ENCODE data around the gene PDXP. TPM values are rescaled to one million over a fixed set of nuclear protein-coding genes. Genes with fewer than 3 reads are reported as not detected.

The PDXP gene
- total RNA-seq, 4 donors from 2014 or later, result 2.3 to 4.1 (median 2.9) TPM

DNA sequence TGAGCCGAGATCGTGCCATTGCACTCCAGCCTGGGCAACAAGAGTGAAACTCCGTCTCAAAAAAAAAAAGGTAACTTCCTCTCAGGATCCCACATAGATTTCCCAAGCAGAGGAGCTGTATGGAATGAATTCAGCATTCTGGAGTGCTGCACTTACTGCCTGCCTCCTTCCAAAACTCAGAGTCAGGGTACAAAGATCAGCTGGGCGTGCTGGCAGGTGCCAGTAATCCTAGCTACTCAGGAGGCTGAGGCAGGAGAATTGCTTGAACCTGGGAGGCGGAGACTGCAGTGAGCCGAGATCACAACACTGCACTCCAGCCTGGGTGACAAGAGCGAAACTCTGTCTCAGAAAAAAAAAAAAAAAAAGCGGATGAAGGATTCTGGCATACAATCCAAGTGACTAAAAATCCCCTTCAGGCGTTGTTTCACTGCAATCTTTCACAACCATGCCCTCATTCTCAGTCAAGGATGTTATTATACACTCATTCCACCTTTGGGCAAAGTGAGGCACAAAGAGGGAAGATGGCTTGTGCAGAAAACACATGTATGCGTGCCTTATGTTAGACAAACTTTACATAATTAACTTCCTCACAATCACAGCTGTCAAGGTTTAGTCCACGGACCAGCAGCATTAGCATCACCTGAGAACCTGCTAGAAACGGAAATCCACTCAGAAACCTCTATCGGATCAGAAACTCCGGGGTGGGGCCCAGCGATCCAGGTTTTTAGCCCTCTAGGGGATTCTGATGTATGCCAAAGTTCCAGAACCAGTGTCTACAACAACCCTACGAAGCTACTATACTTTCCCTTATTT, 26.5 kb downstream of the PDXP start:
- no peaks in the 10 kb centered on the region for H3K27me3 ChIP-seq
- intact Hi-C loops (cut with DNase I), result loop anchor here (5.0 kb wide), 1 partner anchor 43 kb away; no protein-coding TSS in a partner anchor
- H3K4me3 ChIP-seq, result no peak overlapping the region
- H3K4me1 ChIP-seq, result peaks cover 25 to 70% (median 36%) of the 10 kb centered on the region in 3 donors
- H3K27ac ChIP-seq, result peak overlapping the region; percentile 68 to 97 (median 92)
- TF ChIP-seq, protein P1, sequence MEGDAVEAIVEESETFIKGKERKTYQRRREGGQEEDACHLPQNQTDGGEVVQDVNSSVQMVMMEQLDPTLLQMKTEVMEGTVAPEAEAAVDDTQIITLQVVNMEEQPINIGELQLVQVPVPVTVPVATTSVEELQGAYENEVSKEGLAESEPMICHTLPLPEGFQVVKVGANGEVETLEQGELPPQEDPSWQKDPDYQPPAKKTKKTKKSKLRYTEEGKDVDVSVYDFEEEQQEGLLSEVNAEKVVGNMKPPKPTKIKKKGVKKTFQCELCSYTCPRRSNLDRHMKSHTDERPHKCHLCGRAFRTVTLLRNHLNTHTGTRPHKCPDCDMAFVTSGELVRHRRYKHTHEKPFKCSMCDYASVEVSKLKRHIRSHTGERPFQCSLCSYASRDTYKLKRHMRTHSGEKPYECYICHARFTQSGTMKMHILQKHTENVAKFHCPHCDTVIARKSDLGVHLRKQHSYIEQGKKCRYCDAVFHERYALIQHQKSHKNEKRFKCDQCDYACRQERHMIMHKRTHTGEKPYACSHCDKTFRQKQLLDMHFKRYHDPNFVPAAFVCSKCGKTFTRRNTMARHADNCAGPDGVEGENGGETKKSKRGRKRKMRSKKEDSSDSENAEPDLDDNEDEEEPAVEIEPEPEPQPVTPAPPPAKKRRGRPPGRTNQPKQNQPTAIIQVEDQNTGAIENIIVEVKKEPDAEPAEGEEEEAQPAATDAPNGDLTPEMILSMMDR (IDR thresholded peaks at IDR 0.05), result no peak
- no peak for TF ChIP-seq POLR2A (IDR thresholded peaks at IDR 0.05)
- H3K36me3 ChIP-seq, result peaks cover 8 to 23% (median 9%) of the 10 kb centered on the region in 3 donors
- H3K9me3 ChIP-seq, result no peaks in the 10 kb centered on the region
- WGBS, 2 donors, result 26 to 55% methylated on average over 11 to 16 of the region's 16 CpGs
- no peak for DNase-seq

DNA sequence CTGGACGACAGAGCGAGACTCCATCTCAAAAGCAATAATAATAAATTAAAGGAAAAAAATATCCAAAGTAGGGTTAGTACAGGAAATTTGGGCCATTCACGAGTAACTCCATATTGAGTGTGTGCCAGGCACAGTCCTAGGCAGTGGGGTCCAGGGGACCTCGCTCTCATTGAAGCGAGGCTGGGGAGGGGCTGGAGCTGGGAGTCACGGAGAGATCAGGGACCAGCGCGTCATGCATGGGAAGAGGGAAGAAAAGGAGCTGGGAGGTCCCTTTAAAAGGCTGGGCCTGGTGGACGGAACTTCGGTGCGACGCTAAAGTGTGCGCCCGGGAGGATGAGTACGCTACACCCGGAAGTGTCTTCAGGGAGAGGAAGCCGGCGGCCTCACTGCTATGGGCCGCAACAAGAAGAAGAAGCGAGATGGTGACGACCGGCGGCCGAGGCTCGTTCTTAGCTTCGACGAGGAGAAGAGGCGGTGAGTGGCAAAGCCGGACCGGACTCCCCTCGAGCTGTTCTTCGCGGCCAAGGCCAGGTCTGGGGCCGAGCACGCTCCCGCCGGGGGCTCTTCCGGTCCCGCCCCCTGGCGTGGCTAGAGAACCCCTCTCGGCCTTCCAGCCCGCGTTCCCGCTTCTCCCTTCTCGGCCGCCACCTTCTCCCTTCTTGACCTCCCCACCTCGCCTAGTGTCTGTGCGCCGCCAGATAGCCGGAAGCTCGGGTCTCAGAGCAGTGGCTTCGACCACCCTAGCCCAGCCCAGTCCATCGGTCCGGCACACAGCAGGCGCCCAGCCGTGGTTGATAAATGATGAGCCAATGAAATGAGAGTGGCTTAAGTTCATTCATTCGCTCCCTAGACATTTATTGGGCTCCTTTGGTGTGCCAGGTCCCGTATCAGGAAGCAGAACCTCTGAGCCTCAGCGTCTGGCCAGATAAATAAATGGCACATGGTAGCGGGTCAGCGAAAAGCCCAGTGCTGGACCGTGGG, 27.8 kb downstream of the PDXP start, which contains the start of gene NOL12:
Gene NOL12 (plus strand): TSS at position 342 of the 981 bp plus-strand sequence. CDS start 50 bp downstream, at position 392.
- intact Hi-C loops (cut with DNase I), result no loop called here
- no peaks in the 10 kb centered on the region for H3K27me3 ChIP-seq
- peak within 1 kb of the TSS; percentile 70 to 95 (median 86) for H3K4me3 ChIP-seq
- peak in 2 of 4 donors; percentile 52 to 66 for TF ChIP-seq POLR2A (IDR thresholded peaks at IDR 0.05)
- TF ChIP-seq, protein P1 (IDR thresholded peaks at IDR 0.05), result peak in 1 of 6 experiments; percentile 38
- WGBS, 2 donors, result 1 to 2% methylated on average over 34 to 48 of the region's 62 CpGs
- H3K27ac ChIP-seq, result peak within 1 kb of the TSS; percentile 92 to 97 (median 93)
- DNase-seq, result no peak
- peaks cover 30 to 77% (median 40%) of the 10 kb centered on the region in 3 donors for H3K4me1 ChIP-seq
- peaks cover 14 to 36% (median 21%) of the 10 kb centered on the region in 3 donors for H3K36me3 ChIP-seq
- no peaks in the 10 kb centered on the region for H3K9me3 ChIP-seq

- WGBS, 2 donors, result 45 to 65% methylated on average over 5 to 6 of the region's 7 CpGs
- Histone ChIP-seq H3K9me3 (no peaks in the 10 kb centered on the region), H3K27ac (peak overlapping the region; percentile 84 to 93 (median 89)), H3K4me1 (peaks cover 30 to 71% (median 39%) of the 10 kb centered on the region in 3 donors), H3K36me3 (peaks cover 37 to 72% (median 40%) of the 10 kb centered on the region in 3 donors), H3K4me3 (no peak overlapping the region), H3K27me3 (no peaks in the 10 kb centered on the region)
- TF ChIP-seq, protein P1 (IDR thresholded peaks at IDR 0.05), result no peak
- TF ChIP-seq POLR2A (IDR thresholded peaks at IDR 0.05), result no peak
- intact Hi-C loops (cut with DNase I), result no loop called here
- DNase-seq, result no peak
Observed at GRCh38 chr22:37690407-37690806, 31.9 kb downstream of the PDXP start.

GRCh38 chr22:37690901-37691504, 32.5 kb downstream of the PDXP start:
- Histone ChIP-seq H3K4me1 (peaks cover 25 to 71% (median 34%) of the 10 kb centered on the region in 3 donors), H3K27me3 (no peaks in the 10 kb centered on the region), H3K4me3 (no peak overlapping the region), H3K36me3 (peaks cover 37 to 72% (median 40%) of the 10 kb centered on the region in 3 donors), H3K9me3 (no peaks in the 10 kb centered on the region), H3K27ac (peak overlapping the region; percentile 84 to 93 (median 89))
- WGBS, 2 donors, result 40 to 43% methylated on average over 1 to 3 of the region's 18 CpGs
- TF ChIP-seq, protein P1 (IDR thresholded peaks at IDR 0.05), result no peak
- no peak for TF ChIP-seq POLR2A (IDR thresholded peaks at IDR 0.05)
- no peak for DNase-seq
- intact Hi-C loops (cut with DNase I), result no loop called here

All from esophagus squamous epithelium (tissue), 5 donors.